NCI-H2227 (cell line): ENCODE measurements around the gene YPEL1.
"Not testable (repeated sequence)": the region's sequence is repeated elsewhere in the genome, so short reads cannot be mapped to it uniquely, and the experiment has no call there.

Source experiments
- DNase-seq: peaks from one replicate; lab custom pipeline; 2025; ENCODE audit not compliant: unreplicated experiment; lab: John Stamatoyannopoulos, UW

Gene YPEL1

DNA sequence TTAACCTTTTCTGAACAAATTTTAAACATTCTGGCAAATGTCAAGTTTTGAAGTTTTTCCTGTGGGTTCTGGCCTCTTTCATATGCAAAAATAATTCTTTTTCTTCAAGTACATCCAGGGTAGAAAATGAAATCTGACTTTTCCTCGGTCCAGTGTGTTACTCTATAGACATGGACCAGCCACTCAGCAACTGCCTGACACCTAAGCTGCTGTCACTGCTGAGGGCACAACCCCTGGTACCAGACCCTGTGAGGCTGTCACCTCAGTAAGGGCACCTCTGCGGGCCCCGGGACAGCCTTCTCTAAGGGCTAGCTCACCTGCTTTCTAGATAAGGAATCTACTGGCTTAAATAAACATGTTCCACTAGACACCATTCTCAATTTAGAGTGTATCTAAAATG is 36.0 kb downstream of the YPEL1 start:
- no peak for DNase-seq

DNA sequence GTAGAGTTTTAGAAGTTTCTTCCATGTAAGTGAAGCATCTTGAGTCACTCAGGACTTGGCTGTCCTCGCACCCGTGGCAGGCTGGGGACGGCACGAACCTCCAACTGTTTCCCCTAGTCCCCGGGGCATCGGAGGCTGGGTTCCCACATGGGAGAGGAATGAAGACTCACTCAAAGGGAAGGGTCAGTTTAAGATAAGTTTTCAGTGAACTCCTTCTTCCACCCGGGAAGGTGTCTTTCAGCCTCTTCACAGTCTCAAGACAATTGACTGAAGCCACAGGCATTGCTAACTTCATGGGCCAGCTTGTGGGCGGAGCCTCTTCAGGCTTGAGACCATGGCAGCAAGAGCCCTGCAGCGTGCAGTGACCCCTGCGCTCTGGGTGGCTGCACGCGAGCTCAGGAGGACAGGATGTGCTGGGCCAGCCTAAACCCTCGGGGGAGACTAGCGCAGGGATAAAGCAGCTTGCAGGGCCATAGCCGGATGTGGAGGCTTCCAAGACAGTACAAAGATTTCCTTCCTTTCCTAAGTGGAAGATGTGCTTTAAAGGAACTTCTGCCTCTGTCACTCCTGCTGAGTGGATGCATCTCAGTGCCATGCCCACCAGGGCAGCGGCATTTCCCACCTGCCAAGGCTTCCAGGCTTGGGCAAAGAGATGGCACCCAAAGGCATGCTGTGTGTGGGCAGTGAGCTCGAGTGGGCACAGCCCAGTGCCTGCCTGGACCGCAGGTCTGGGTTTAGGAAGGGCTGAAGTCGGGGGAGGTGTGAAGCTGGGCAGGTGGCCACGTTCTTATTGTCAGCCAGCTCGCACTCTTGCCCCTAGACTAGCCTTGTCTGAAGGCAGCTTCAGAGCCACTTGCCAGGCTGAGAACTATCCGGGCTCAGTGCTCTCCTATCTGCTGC is 36.9 kb downstream of the YPEL1 start:
- no peak for DNase-seq

DNA sequence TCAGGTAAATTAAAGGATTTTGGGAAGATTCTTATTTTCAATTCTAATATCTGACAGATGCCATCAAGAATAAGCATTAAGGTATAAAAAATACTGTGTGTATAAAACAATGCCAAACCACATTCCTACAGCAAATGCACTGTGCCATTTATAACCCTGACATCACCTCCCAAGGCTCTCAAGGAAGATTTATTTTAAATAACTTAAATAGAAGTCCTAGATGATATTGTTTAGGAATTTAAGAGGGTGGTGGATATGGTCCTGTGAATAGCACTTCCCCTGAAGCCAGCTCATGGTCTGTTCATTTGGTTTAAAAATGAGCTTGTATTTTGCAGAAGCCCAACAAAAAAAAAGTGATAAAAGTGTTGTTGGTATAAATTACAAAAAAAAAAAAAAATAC is 37.7 kb downstream of the YPEL1 start:
- no peak for DNase-seq

DNA sequence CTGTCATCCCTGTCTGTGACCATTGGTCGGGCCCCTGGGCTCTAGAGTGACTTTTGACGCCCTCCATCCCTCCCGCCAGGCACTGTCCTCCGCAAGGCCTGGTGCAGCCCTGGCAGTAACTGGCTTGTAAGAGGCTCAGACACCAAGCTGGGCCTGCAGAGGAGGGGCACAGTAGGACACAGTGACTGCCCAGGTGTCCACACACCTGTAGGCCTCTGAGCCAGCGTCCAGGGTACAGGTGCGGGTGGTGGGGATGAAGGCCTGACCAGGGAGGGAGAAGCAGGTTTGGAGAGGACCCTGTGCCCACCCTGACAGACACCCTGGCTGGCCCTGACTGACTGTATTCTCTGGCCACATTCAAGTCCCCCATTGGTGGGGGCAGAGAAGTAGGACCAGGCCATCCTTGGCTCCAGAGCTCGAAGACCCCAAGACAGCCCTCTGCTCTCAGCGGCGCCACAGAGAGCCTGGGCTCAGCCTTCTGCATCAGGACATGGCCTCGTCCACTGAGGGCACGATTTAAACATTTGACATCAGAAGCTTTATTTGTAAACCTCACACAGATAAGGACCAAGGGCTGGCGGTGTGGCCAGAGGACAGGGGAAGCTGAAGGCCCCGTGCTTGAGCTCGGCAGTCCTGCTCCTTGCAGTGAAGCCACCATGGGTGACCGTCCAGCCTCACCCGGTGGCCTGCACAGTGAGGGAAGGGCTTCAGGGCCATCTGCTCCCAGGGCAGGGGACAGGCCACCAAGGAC is 38.4 kb downstream of the YPEL1 start:
- no peak for DNase-seq

DNA sequence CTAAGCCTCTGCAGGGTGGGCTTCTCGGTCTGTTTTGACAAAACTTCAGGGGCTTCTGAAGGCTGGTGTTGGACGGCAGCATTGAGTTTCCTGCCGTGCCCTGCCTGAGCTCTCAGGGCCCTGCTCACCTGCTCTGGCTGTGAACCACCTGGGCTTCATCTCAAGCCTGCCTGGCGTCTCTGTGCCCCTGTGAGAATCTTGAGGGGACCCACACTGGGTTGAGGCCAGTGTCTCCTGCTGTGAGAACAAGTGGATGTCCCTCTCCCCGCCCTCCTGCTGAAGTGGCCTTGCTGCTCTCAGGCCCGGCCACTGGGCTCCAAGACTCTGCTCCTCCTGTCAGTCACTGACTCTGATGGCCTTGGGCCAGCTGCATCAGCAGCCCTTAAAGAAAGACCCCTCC is 39.5 kb downstream of the YPEL1 start:
- no peak for DNase-seq

DNA sequence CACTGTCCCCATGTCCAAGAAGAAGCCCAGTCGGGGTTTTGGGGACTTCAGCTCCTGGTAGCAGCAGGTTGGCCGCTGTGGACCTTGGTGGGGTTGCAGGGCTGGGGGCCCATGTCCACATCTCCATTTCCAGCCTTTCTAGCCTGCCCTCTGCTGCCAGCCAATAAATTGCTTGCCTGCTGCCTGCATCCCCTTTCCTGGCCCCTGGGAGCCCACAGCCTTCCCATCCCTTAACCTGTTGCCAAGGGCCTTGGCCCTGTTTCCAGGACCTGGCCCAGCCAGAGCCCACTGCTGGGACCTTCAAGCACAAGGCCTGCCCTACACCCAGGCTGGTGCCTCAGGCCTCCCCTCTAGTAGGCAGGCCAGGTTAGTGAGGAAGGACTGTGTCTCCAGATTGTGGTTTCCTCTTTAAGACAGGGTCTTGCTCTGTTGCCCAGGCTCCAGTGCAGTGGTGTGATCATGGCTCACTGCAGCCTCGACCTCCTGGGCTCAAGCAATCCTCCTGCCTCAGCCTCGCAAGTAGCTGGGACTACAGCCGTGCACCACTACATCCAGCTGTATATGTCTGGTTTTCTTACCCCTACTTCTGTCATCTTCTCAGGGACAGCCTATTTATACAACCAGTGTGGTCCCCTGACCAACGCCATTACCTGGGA is 40.0 kb downstream of the YPEL1 start:
- DNase-seq: no peak

DNA sequence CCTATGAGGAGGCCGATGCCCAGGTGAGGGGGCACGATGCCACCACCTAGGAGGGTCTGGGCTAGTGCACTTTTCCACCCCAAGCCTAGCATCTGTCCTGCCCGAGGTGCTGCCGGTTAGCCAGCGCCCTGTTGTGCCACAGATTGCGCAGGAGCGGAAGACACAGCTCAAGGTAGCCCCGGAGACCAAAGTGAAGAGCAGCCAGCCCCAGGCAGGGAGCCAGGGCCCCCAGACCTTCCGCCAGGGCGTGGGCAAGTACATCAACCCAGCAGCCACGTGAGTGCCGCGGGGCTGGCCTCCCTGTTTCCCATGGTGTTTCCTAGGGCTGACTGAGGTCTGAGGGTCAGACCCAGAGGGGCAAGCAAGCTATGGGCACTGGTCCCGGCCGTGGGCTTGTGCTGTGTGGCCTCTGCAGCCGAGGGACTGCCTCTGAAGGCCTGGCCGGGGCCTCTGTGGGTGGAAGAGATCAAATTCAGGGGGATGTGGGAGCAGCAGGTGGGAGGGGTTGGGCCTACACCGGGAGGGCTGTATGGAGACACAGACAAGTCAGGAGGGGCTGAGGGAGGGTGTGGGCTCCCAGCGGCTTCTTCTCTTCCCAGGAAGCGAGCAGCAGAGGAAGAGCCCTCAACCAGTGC is 40.7 kb downstream of the YPEL1 start:
- no peak for DNase-seq

DNA sequence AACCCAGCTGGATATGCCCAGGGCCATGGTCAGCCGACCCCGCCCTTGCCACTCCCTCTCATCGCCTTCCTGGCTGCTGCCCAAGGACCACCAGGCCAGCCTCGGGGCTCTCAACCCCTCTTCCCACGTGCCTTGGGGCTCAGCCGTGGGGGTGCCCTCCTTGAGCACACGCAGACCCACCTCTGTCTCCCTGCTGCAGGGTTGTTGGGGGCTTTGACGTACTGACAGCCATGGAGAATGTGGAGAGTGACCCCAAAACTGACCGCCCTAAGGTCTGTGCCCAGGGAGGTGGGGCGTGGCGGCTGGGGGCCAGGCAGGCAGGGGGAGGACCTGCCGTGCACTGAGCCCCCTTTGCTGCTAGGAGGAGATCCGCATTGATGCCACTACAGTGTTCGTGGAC is 41.2 kb downstream of the YPEL1 start:
- DNase-seq: no peak

DNA sequence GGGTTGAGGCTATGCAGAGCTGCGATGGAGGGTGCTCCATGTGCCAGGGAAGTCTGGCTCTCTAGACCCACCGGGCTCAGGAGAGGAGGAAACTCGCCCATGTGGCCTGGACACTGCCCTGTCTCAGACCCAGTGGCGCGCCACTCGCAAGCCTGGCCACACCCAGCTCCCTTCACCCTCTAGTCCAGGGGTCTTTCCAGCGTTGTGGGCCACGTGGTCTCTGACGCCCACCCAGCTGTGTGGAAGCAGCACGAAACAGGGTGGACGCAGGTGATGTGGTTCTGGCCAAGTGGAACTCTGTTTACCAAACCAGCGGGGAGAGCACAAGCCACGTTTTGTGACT is 41.6 kb downstream of the YPEL1 start:
- no peak for DNase-seq

DNA sequence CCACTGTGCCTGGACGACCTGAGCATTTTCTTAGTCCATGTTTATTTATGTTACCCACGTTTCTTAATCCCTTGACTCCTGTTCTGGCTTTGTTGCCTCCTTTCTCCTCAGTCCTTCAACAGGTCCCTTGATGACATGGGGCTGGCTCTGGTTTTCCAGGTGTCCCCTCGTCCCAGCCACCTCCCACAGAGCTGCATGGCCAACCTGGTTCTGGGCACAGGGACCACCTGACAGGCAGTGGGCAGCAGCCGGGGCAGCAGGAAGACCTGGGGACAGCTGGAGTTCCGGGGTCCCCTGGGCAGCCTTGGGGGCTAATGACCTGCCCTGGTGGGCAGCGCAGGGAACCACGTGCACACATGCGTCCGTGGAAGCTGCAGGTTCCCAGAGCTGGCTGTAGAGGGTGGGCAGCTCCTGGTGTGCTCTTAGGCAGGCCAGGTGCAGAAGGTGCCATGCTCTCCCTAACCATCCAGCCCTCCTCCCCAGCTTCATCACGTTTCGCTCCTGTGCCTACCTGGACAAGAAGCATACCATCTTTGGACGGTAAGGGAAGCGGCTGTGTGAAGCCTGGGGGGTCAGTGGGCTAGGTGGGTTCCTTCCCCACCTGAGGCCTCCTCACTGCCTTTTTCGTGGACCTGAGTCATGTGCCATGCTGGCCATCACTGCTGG is 42.1 kb downstream of the YPEL1 start:
- DNase-seq: no peak

DNA sequence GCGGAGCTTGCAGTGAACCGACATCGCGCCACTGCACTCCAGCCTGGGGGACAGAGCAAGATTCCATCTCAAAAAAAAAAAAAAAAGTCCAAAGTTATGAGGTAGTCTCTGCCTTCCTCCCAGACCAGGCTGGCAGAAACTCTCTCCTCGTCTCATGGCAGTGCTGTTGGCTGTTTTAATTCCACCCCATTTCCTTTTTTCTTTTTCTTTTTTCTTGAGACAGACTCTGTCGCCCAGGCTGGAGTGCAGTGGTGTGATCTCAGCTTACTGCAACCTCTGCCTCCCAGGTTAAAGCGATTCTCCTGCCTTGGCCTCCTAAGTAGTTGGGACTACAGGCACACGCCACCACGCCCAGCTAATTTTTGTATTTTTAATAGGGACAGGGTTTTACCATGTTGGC is 42.7 kb downstream of the YPEL1 start:
- DNase-seq: not testable (repeated sequence)

DNA sequence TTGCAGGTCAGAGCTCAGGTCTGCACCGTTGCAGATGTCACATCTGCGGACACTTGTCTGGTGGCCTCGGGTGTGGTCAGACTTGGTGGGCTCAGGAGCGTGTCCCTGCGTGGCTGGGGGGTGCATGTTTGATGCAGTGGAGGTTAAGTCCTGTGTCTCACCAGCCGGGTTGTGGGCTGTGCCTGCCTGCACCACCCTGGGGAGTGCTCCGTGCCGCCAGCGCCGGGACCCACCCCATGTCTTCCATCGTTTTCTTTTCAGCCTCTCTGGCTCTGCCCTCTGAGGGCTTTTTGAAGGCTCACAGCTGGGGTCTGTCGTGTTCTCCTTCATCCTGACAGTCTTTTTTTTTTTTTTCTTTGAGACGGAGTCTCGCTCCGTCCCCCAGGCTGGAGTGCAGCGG is 43.8 kb downstream of the YPEL1 start:
- DNase-seq: no peak

DNA sequence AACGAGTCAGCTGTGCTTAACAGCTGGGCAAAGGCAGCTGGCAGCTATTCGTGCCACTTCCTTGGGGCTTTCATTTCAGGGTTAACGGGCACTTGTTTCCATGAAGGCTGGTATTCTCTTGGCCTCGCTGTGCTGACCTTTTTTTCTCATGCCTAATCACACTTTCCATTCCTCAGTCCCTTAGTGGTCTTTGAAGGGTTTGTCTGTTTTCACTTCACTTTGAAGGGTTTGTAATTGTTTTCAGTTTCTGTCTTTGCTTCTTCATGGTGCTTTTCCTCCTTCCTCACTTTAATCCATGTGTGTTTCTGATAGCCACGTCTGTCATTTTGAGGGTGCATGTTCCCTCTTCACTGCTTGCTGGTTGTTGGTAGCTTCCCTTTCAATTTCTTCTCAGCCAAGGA is 45.2 kb downstream of the YPEL1 start:
- DNase-seq: no peak

DNA sequence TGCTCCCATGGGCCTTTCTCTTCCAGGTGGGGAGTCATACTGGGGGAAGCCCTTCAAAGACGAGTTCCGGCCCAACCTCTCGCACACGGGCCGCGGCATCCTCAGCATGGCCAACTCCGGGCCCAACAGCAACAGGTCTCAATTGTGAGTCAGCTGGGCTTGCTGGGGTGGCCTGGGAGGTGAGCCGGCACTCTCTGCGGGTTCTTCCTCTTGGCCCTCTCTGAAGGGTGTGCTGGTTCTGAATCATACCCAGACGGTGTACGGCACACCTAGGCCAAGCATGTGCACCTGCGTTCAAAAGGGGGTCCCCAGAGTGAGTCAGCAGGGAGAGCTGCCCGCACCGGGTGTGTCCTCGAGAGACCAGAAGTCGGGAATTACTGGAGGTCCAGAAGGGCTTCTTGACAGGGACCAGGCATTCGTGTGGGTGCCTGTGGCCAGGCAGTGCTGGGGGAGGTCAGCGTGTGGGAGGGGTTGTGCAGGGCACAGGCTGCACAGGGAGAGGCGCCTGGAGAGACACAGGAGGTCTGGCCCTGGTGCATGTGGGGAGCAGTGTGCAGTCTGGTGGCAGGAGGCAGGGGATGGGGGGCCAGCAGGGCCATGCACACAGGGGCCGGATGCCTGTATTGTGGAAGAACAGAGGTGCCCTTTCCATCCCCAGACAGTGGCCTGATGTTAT is 46.8 kb downstream of the YPEL1 start:
- DNase-seq: no peak

DNA sequence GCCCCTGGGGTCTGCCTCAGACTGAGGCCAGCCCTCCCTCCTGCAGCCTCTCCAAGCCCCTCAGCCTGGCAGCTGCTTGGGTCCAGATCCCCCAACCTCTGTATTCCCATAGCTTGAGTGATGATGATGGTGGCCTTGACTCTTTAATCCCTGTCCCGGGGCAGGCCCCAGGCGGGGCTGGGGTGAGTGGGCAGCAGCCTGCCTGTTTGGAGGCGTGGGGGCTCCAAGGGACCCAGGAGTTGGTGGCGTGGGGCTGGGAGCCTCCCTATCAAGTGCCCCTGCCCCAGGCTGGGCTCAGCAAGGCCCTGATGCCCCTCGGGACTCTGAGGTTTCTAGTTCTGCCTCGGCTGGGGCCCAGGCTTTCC is 47.3 kb downstream of the YPEL1 start:
- DNase-seq: no peak

DNA sequence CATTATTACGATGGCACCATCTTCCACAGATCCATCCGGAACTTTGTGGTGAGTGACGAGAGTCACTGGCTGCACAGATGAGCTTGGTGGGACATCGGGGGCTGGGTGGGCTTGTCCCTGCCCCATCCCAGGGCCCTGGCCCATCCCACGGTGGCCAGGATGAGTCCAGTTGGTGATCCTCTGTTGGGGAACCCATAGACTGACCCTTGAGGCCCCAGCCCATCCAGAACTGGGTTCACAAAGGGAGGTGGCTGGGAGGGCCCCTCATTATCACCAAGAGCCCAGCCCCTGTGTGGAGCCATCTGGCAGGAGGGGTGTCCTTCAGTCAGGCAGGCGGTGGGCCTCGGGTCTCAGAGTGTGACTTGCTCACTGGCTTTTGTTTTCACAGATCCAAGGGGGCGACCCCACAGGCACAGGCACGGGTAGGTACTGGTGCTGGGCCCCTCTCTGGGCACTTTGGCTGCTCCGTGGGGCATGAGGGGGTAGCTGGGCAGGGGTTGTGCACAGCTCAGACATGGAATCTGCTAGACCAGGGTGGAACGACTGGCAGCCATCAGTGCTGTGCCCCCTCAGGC is 47.8 kb downstream of the YPEL1 start:
- no peak for DNase-seq

DNA sequence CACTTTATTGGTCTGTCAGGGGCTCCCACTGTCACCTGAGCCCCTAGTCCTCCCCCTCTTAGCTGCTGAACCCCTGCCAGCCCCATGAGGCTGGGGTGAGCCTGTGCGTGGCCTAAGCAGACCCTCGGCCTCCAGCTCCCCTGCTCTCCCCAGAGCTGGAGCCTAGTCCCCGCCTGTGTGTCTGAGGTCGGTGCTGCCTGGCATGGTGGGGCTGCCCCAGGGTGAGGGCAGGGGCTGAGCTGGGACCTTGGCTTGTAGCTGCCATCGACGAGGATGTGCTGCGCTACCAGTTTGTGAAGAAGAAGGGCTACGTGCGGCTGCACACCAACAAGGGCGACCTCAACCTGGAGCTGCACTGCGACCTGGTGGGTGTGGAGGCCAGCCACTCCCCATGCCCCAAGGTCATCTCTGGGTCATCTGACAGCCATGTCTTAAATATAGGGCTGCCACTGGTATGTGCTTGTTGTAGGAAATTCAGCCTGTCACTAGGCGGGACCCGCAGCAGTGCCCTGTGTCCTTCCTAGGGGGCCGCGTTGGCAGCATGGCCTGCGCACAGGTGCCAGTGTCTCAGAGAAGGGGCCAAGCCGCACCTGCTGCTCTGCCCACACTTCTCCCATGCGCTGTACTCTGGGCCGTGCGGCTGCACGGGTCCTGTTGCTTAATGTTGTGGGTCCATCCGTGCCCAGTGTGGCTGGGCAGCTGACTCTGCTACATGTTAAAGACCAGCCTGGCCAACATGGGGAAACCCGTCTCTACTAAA is 48.8 kb downstream of the YPEL1 start:
- no peak for DNase-seq

DNA sequence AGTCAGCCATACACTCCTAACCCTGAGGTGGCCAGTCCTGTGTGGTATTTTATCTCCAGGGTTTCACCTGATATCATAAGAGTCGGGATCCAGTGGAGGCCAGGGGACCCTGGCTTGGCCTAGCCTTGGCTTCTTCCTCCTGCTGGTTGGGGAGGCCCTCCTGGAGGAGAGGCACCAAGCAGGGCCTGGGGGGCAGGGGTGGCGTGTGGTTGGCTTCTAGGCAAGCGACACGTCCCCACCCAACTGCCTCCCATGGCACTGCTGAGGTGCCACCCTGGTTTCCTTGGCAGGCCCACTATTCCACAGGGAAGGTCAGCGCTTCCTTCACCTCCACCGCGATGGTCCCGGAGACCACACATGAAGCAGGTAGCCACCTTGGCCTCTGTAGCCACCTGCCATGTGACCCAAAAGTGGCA is 49.4 kb downstream of the YPEL1 start:
- DNase-seq: no peak

DNA sequence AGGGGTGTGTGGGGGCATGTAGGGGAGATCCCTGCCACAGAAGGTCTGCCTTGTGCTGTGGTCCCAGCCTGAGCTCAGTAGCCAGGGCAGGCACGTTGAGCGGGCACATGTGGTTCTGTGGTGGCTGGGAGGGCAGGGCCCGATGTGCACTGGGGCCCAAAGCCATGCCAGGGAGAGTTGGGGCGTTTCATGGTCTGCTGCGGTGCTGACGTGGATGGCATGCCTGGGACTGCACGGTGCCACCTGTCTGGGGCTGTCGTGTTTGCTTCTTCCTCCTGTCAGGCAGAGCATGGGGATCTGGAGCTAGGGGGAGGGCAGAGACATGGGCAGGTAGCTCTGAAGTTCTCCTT is 50.5 kb downstream of the YPEL1 start:
- no peak for DNase-seq
